ENCODE measurements around the gene SUMF2. TPM values are rescaled to one million over a fixed set of nuclear protein-coding genes. Genes with fewer than 3 reads are reported as not detected.
"Not testable (repeated sequence)": the region's sequence is repeated elsewhere in the genome, so short reads cannot be mapped to it uniquely, and the experiment has no call there.

The SUMF2 gene
- polyA plus RNA-seq (ENCODE audit: insufficient read length) = 51.1 TPM

- DNase-seq (ENCODE audit: low read depth) = no peak
These were observed at the start of gene SUMF2 for GRCh38 chr7:56063882-56064625. Gene SUMF2, plus strand, starts transcription at chr7:56064286. Its CDS starts 26 bp downstream, at chr7:56064312.

GRCh38 chr7:56017015-56017414 is 47.1 kb upstream of the SUMF2 start:
- DNase-seq (ENCODE audit: low read depth) = not testable (repeated sequence)

GRCh38 chr7:56019501-56019900 is 44.6 kb upstream of the SUMF2 start:
- no peak for DNase-seq (ENCODE audit: low read depth)

GRCh38 chr7:56023500-56023899 is 40.6 kb upstream of the SUMF2 start:
- no peak for DNase-seq (ENCODE audit: low read depth)

- no peak for DNase-seq (ENCODE audit: low read depth)
These were observed 37.5 kb upstream of the SUMF2 start for GRCh38 chr7:56026538-56026937.

GRCh38 chr7:56028942-56029630 is 35.0 kb upstream of the SUMF2 start:
- DNase-seq (ENCODE audit: low read depth) = no peak

- DNase-seq (ENCODE audit: low read depth) = no peak
These were observed 33.7 kb upstream of the SUMF2 start for GRCh38 chr7:56030340-56030739.

GRCh38 chr7:56031556-56031955 is 32.5 kb upstream of the SUMF2 start:
- not testable (repeated sequence) for DNase-seq (ENCODE audit: low read depth)

- DNase-seq (ENCODE audit: low read depth) = not testable (repeated sequence)
These were observed 31.5 kb upstream of the SUMF2 start for GRCh38 chr7:56032578-56032977.

- DNase-seq (ENCODE audit: low read depth) = no peak
These were observed 30.2 kb upstream of the SUMF2 start for GRCh38 chr7:56033671-56034432.

GRCh38 chr7:56040730-56041129 is 23.4 kb upstream of the SUMF2 start:
- DNase-seq (ENCODE audit: low read depth) = no peak

- DNase-seq (ENCODE audit: low read depth) = not testable (repeated sequence)
These were observed 18.3 kb upstream of the SUMF2 start for GRCh38 chr7:56045758-56046157.

GRCh38 chr7:56046721-56047445 is 17.2 kb upstream of the SUMF2 start:
- no peak for DNase-seq (ENCODE audit: low read depth)

- not testable (repeated sequence) for DNase-seq (ENCODE audit: low read depth)
These were observed 16.5 kb upstream of the SUMF2 start for GRCh38 chr7:56047446-56048116.

GRCh38 chr7:56048245-56048644 is 15.8 kb upstream of the SUMF2 start:
- no peak for DNase-seq (ENCODE audit: low read depth)

GRCh38 chr7:56048763-56049162 is 15.3 kb upstream of the SUMF2 start:
- DNase-seq (ENCODE audit: low read depth) = not testable (repeated sequence)

GRCh38 chr7:56051053-56051338 is 13.1 kb upstream of the SUMF2 start:
- DNase-seq (ENCODE audit: low read depth) = no peak

GRCh38 chr7:56051339-56052191 is 12.5 kb upstream of the SUMF2 start, which contains the start of the genes CCT6A and PSPH:
Gene CCT6A, plus strand, starts transcription at chr7:56051765. Its CDS starts 84 bp downstream, at chr7:56051849.
Gene PSPH, minus strand, starts transcription at chr7:56051444. Its CDS starts 30,232 bp downstream, at chr7:56021212.
- peak; percentile 90 for DNase-seq (ENCODE audit: low read depth)

GRCh38 chr7:56053379-56053778 is 10.7 kb upstream of the SUMF2 start:
- DNase-seq (ENCODE audit: low read depth) = no peak

GRCh38 chr7:56053993-56054392 is 10.1 kb upstream of the SUMF2 start:
- DNase-seq (ENCODE audit: low read depth) = no peak

All from forelimb muscle (tissue), 1 donor.